GM19395 (cell line): ENCODE results near the gene PDZD2.
"Not testable (repeated sequence)": the region's sequence is repeated elsewhere in the genome, so short reads cannot be mapped to it uniquely, and the experiment has no call there.

Source experiments
- ATAC-seq: cut with Tn5 transposase; IDR thresholded peaks from one replicate; pipeline ENCODE4 v1.9.1; 2021; ENCODE audit warnings: mild to moderate bottlenecking, moderate library complexity; ENCODE audit not compliant: unreplicated experiment

PDZD2 gene

DNA sequence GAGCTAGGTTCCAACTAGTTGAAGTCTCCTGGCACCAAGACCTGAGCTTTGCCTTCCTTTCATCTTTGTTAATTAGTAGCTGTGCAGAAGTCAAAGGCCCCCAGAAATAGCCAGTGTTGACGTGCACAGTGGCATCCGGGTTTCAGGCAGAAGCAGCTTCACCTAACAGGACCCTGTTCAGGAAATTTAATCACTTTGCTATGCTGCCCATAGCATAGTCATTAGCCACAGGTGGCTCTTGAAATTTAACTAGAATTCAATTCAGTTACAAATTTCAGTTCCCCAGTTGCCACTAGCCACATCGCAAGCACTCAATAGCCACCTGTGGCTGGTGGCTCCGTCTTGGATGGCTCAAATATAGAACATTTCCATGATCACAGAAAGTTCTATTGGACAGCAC is 356.1 kb downstream of the PDZD2 start:
- ATAC-seq: peak; percentile 76

DNA sequence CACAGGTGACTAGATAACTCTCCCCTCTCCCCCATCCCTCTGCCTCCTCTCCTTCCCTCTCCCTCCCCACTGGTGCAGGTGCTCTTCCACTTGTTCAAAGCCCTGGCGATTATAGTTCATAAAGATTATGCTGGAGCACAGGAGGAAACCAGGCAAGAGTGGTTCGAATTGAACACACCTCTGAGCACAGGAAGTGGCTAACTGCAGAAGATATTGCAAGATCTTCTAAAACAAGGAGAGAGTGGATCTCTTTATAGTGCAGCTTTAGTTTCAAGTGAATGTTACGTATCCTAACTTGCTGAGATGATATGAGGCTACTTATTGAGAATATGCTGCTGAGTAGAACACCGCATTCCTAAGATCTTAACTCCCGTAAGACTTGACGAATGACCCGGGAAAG is 356.8 kb downstream of the PDZD2 start:
- no peak for ATAC-seq

- ATAC-seq: no peak
These were observed 358.0 kb downstream of the PDZD2 start for GRCh38 chr5:31996909-31997308.

DNA sequence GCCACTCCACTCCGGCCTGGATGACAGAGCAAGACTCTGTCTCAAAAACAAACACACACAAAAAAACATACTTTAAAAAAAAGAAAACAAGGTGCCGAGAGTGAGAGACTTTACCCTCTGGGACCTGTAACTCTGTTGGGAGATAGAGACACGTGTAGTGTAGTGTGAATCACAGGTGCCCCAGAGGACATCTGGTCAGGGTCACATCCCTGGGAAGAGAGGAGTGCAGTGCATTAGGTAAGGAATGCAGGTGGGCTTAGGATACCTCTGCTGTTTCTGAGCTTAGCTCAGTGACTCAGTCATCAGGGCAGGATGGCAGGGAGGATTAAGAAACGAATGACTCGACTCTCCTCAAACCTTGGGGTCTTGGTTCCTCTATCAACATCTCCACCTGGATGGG is 360.5 kb downstream of the PDZD2 start:
- ATAC-seq: no peak

GRCh38 chr5:32000731-32001130 is 361.8 kb downstream of the PDZD2 start:
- no peak for ATAC-seq

- ATAC-seq: no peak
These were observed 362.4 kb downstream of the PDZD2 start for GRCh38 chr5:32001284-32001683.

GRCh38 chr5:32001707-32002106 is 362.8 kb downstream of the PDZD2 start:
- no peak for ATAC-seq

DNA sequence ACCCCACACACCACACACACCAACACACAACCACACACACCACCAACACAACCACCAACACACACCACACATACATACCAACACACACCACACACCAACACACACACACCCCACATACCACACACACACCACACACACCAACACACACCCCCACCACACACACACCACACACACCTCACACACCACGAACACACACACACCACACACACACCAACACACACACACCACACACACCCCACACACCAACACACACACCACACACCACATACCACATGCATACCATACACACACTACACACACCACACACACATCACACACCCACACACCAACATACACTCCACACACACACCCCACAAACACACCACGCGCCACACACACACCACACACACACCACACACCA is 363.8 kb downstream of the PDZD2 start:
- ATAC-seq: no peak

DNA sequence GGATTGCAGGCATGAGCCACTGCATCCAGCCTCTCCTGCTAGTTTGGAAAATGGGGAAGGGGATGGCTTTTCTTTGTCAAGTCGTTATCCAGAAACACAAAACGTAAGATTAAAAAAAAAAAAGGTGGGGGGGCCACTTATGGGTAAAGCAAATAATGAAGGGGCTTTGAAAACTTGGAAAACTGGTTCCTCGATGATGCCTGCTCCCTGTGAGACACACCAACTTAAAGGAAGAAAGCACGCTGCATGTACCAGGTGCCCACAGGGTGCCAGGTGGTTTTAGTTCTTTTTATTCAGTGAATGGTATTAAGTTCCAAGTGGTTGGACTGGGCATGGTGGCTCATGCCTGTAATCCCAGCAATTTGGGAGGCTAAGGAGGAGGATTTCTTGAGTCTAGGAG is 365.1 kb downstream of the PDZD2 start:
- ATAC-seq: no peak

- peak; percentile 80 for ATAC-seq
These were observed 365.5 kb downstream of the PDZD2 start for GRCh38 chr5:32004404-32004803.

- no peak for ATAC-seq
These were observed 369.8 kb downstream of the PDZD2 start for GRCh38 chr5:32008746-32009145.

GRCh38 chr5:32013658-32014057 is 374.7 kb downstream of the PDZD2 start:
- no peak for ATAC-seq

DNA sequence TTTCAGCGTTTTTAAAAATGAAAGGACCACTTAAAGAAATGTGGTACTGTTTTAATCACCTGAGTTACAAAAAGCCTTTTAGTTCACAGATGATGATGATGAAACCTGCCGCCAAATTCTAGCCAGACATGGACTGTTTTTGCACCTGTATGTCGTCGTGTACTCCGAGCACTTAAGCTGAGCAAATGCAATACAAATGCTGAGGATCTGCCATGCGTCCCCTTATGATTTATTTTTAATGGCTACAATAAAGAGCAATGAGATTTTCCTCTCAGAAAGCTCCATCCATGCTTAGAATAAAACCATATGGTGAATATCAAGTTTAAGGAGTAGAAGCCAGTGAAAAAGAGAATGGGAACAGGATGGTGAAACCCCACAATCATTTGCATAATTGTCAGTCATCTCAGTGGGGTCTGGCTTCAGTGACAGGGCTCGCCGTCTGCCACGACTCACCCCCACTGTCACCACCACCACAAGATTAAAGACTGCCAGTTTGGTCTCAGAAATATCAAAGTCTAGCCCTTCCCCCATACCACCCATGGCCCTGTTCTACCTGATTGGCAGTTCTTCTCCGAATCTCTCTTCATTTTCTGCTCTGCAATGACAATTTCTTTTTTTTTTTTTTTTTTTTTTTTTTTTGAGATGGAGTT is 375.3 kb downstream of the PDZD2 start:
- no peak for ATAC-seq

GRCh38 chr5:32015262-32015661 is 376.3 kb downstream of the PDZD2 start:
- ATAC-seq: not testable (repeated sequence)

DNA sequence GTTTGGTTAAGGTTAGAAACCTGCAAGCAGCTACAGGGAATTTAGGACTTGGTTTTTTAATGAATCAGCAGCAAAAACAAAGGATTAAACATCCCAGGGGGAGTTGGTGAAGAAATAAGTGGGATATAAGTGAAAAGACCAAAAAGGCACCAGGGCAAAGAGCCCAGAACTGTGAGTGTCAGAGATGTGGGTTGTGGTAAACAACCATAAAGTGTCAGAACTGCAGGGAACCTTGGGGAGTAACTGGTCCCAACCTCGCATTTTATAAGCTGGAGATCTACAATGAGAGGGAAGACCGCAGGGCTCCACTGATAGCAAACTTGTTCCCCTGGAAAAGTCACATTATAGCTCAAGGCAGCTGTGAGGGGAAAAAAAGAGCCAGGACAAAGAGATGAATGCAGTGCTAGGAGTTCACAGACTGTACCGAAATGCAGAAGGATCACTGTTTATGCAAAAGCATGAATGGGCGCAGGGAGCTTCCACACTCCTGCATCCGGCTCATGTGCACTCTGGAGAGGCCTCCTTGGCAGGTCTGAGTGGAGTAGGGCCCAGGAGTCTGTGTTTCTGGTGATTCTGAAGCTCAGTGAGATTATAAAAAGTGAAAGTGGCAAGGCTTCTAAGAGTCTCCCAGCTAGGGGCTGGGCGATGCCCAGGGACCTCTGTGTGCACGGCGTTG is 378.9 kb downstream of the PDZD2 start:
- no peak for ATAC-seq

DNA sequence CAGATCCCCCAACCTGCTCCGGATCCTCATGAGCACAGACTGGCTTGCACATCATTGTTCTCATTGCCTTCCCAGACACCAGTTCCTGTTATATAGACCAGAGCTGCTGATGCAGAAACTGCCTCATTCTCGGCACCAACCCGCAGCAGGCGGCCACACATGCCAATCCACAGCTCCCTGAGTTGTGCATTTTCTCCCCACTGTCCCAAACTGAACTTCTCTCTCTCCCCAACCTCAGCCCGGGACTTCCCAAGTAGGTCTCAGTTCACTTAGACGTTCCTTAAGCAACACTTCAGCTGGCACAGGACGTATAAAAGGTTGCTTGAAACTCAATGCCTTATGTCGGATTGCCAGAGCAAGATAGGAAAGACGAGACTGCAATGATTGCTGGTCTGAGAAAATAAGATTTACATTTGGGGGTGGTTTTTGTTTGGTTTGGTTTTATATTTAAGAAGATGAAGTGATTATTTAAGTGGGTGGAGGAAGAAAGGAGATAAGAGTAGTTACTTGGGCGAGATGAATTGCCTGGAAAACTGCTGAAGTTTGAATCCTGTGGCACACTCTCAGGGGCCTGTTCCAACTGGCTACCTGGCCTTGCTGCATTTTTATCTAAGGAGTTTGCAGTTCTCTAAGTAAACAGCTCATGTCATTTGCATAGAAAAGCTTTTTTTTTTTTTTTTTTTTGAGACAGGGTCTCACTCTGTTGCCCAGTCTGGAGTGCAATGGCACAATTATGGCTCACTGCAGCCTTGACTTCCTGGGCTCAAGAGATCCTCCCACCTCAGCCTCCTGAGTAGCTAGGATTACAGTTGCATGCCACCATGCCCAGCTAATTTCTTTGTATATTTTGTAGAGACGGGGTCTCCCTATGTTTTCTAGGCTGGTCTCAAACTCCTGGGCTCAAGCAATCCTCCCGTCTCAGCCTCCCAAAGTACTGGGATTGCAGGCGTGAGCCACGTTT is 379.8 kb downstream of the PDZD2 start:
- no peak for ATAC-seq

- ATAC-seq: peak; percentile 97
These were observed 381.3 kb downstream of the PDZD2 start for GRCh38 chr5:32020271-32020670.

- no peak for ATAC-seq
These were observed 382.0 kb downstream of the PDZD2 start for GRCh38 chr5:32020946-32021345.

- ATAC-seq: no peak
These were observed 382.8 kb downstream of the PDZD2 start for GRCh38 chr5:32021771-32022170.

GRCh38 chr5:32022638-32023037 is 383.7 kb downstream of the PDZD2 start:
- ATAC-seq: no peak

GRCh38 chr5:32023816-32024215 is 384.9 kb downstream of the PDZD2 start:
- ATAC-seq: no peak

DNA sequence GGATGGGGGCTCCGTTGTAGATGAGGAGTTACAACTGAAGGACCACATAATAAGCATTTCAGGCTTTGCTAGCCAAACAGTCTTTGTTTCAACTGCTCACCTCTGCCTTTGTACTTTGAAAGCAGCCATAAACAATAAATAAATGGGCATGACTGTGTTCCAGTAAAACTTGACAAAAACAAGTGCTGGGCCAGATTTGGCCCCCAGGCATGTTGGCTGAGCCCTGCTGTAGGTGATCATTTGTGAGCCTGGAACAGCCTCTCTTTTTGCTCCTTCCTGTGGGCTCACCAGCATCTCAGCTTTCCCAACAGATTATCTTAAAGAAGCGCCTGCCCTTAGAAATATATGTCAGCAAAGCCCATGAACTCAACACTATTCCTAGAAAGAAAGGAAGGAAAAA is 385.8 kb downstream of the PDZD2 start:
- ATAC-seq: no peak
